Stomach (tissue), 4 donors: ENCODE data around the gene PTPRCAP.

Experiments
- CTCF ChIP-seq, 7 experiments: fragments of 450-650 bp in 4 of 7; fragments of 200-600 bp in 3 of 7; sonication (generic) in 3 of 7; IDR thresholded peaks; one replicate each; pipeline ENCODE4 v1.5.1; 2016 to 2019; ENCODE audit warnings: antibody characterized with exemption in 7 of 7, control low read depth in 2 of 7, mild to moderate bottlenecking in 1 of 7
- POLR2AphosphoS5 ChIP-seq, 3 donors: sonication (generic); formaldehyde crosslinking; IDR thresholded peaks; one replicate each; pipeline ENCODE4 v1.6.1; 2016; ENCODE audit warnings: antibody characterized with exemption in 3 of 3

DNA sequence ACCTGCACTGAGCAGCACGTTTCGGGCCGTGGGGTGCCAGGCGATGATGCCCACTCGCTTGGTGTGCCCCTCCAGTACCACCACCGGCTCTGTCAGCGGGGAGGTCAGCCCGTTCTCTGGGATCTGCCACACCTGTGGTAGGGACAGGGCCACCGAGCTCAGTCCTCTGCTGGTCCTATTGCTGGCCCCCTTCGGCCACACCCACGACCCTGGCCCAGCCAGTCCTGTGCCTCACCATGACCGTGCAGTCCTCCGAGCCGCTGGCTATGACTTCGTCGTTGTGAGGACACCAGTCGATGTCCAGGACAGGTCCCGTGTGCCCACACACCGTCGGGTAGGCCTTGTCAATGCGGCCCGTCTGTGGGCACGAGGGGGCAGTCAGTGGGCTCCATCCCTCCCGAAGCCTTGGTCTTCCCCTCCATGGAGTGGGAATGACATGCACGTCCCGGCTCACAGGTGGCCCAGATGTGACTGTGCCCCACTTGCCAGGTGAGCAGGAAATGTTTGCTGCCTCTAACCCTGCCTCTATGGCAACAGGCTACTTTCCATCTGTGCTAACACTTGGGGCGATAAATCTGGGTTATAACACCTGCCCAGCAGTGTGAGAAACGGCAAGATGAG, 4.4 kb upstream of the PTPRCAP start:
- TF ChIP-seq CTCF (IDR thresholded peaks at IDR 0.05) (no peak), POLR2AphosphoS5 (IDR thresholded peaks at IDR 0.05) (no peak)
